ENCODE data around the gene ITSN2.
A peak's percentile ranks its signal among the peaks of the same experiment; 100 is the strongest.
"Not testable (repeated sequence)": the region's sequence is repeated elsewhere in the genome, so short reads cannot be mapped to it uniquely, and the experiment has no call there.

Gene ITSN2

GRCh38 chr2:24360050-24360962 lies at the start of gene ITSN2:
TSS of gene ITSN2 (minus strand) at chr2:24360536. CDS start at chr2:24328082, 32,454 bp downstream.
- peak; percentile 87 for DNase-seq

GRCh38 chr2:24409171-24409570 lies 48.8 kb upstream of the ITSN2 start:
- no peak for DNase-seq

GRCh38 chr2:24408704-24409103 lies 48.4 kb upstream of the ITSN2 start:
- not testable (repeated sequence) for DNase-seq

- no peak for DNase-seq
Observed at GRCh38 chr2:24404491-24404921, 44.2 kb upstream of the ITSN2 start.

- DNase-seq, result no peak
Observed at GRCh38 chr2:24403832-24404212, 43.5 kb upstream of the ITSN2 start.

- no peak for DNase-seq
Observed at GRCh38 chr2:24403168-24403831, 43.0 kb upstream of the ITSN2 start.

- DNase-seq, result no peak
Observed at GRCh38 chr2:24402242-24403097, 42.1 kb upstream of the ITSN2 start.

- DNase-seq, result no peak
Observed at GRCh38 chr2:24400207-24400907, 40.0 kb upstream of the ITSN2 start.

- DNase-seq, result no peak
Observed at GRCh38 chr2:24399434-24400206, 39.3 kb upstream of the ITSN2 start.

- no peak for DNase-seq
Observed at GRCh38 chr2:24394998-24395397, 34.7 kb upstream of the ITSN2 start.

GRCh38 chr2:24392542-24393059 lies 32.3 kb upstream of the ITSN2 start:
- no peak for DNase-seq

GRCh38 chr2:24385366-24385765 lies 25.0 kb upstream of the ITSN2 start:
- no peak for DNase-seq

GRCh38 chr2:24382363-24383073 lies 22.2 kb upstream of the ITSN2 start:
- DNase-seq, result peak; percentile 81

GRCh38 chr2:24380820-24381219 lies 20.5 kb upstream of the ITSN2 start:
- no peak for DNase-seq

- DNase-seq, result no peak
Observed at GRCh38 chr2:24375349-24376087, 15.2 kb upstream of the ITSN2 start.

GRCh38 chr2:24374301-24374700 lies 14.0 kb upstream of the ITSN2 start:
- no peak for DNase-seq

GRCh38 chr2:24372033-24372432 lies 11.7 kb upstream of the ITSN2 start:
- no peak for DNase-seq

GRCh38 chr2:24365826-24366225 lies 5.5 kb upstream of the ITSN2 start:
- DNase-seq, result no peak

GRCh38 chr2:24365051-24365450 lies 4.7 kb upstream of the ITSN2 start:
- peak; percentile 56 for DNase-seq

- DNase-seq, result no peak
Observed at GRCh38 chr2:24363301-24363700, 3.0 kb upstream of the ITSN2 start.
